Thoracic aorta (tissue), 2 donors: Measurements from ENCODE around the gene A2M. TPM values are rescaled to one million over a fixed set of nuclear protein-coding genes. Genes with fewer than 3 reads are reported as not detected.

ENCODE experiments used
- ATAC-seq: fragments of 150-250 bp; one replicate; pipeline ENCODE4 v1.8.0; 2017; ENCODE audit warnings: low read depth; ENCODE audit not compliant: insufficient number of reproducible peaks, low FRiP score
- DNase-seq: peaks from one replicate; pipeline ENCODE4 v3.0.0-alpha.2; 2020; ENCODE audit warnings: low spot score
- H3K27ac ChIP-seq, 2 donors: fragments of 200-600 bp; sonication (generic); 1 replicate in 1 of 2; 2 replicates in 1 of 2; pipeline ENCODE4 v1.5.1; 2016; ENCODE audit warnings: mild to moderate bottlenecking in 2 of 2, moderate library complexity in 2 of 2
- H3K27me3 ChIP-seq: fragments of 200-600 bp; sonication (generic); replicated peaks from 2 replicates; pipeline ENCODE4 v1.6.0; 2016; ENCODE audit warnings: mild to moderate bottlenecking; ENCODE audit not compliant: insufficient read depth
- H3K36me3 ChIP-seq: fragments of 200-600 bp; sonication (generic); one replicate; pipeline ENCODE4 v1.5.1; 2016
- H3K4me1 ChIP-seq, 2 donors: fragments of 200-600 bp; sonication (generic); 1 replicate in 1 of 2; 2 replicates in 1 of 2; pipeline versions ENCODE4 v1.5.1 to v1.6.0; 2016; ENCODE audit warnings: low read depth in 2 of 2, mild to moderate bottlenecking in 1 of 2; ENCODE audit not compliant: control insufficient read depth in 1 of 2
- H3K4me3 ChIP-seq: fragments of 200-600 bp; sonication (generic); 2 replicates; pipeline ENCODE4 v1.5.1; 2016; ENCODE audit warnings: mild to moderate bottlenecking
- H3K9me3 ChIP-seq: fragments of 200-600 bp; sonication (generic); 2 replicates; pipeline ENCODE4 v1.5.1; 2016
- CTCF ChIP-seq: fragments of 200-600 bp; sonication (generic); IDR thresholded peaks from one replicate; pipeline ENCODE4 v1.5.1; 2019; ENCODE audit warnings: antibody characterized with exemption
- total RNA-seq, 2 donors: library from RNA; depleted of rRNA; stranded (reverse); fragments of >200 nt; gene quantifications; one replicate each; pipeline versions ENCODE4 v1.1.0 to v1.2.3, GENCODE V29; 2016

The A2M gene
- total RNA-seq, 2 donors from 2014 or later, result 1,073 to 1,118 TPM

- H3K4me3 ChIP-seq, result no peak overlapping the region
- H3K27ac ChIP-seq, result no peak overlapping the region
- H3K4me1 ChIP-seq, result no peaks in the 10 kb centered on the region
- ATAC-seq, result no peak
- H3K9me3 ChIP-seq, result no peaks in the 10 kb centered on the region
- H3K27me3 ChIP-seq, result no peaks in the 10 kb centered on the region
- H3K36me3 ChIP-seq, result no peaks in the 10 kb centered on the region
- no peak for TF ChIP-seq CTCF
- no peak for DNase-seq
Observed at GRCh38 chr12:9030776-9031175, 84.9 kb downstream of the A2M start.

GRCh38 chr12:9027161-9028059, 88.3 kb downstream of the A2M start:
- Histone ChIP-seq H3K4me3 (no peak overlapping the region), H3K9me3 (no peaks in the 10 kb centered on the region), H3K4me1 (no peaks in the 10 kb centered on the region), H3K27me3 (no peaks in the 10 kb centered on the region), H3K36me3 (no peaks in the 10 kb centered on the region), H3K27ac (no peak overlapping the region)
- no peak for ATAC-seq
- no peak for TF ChIP-seq CTCF
- no peak for DNase-seq

- no peaks in the 10 kb centered on the region for H3K9me3 ChIP-seq
- H3K36me3 ChIP-seq, result no peaks in the 10 kb centered on the region
- no peak overlapping the region for H3K27ac ChIP-seq
- no peak overlapping the region for H3K4me3 ChIP-seq
- no peak for TF ChIP-seq CTCF
- no peaks in the 10 kb centered on the region for H3K4me1 ChIP-seq
- no peak for ATAC-seq
- H3K27me3 ChIP-seq, result no peaks in the 10 kb centered on the region
- DNase-seq, result no peak
Observed at GRCh38 chr12:9024512-9024911, 91.2 kb downstream of the A2M start.

GRCh38 chr12:9022592-9022991, 93.1 kb downstream of the A2M start:
- ATAC-seq (no peak), DNase-seq (no peak)
- Histone ChIP-seq H3K27me3 (no peaks in the 10 kb centered on the region), H3K4me3 (no peak overlapping the region), H3K9me3 (peaks cover 3% of the 10 kb centered on the region), H3K27ac (no peak overlapping the region), H3K36me3 (no peaks in the 10 kb centered on the region), H3K4me1 (no peaks in the 10 kb centered on the region)
- no peak for TF ChIP-seq CTCF

Other genes with a start within 250 kb of the A2M start
- 10 to 100 TPM; 50.1 to 55.9 TPM for gene PHC1, start 201.4 kb downstream of the A2M start, total RNA-seq
- gene M6PR, start 166.3 kb downstream of the A2M start, total RNA-seq, result 100 to 1,000 TPM; 119 to 148 TPM
- 1 to 10 TPM; 3.0 to 5.9 TPM for gene KLRG1, start 126.4 kb downstream of the A2M start, total RNA-seq
- gene PZP, start 92.5 kb upstream of the A2M start, total RNA-seq, result not detected